GM20431 (cell line): ENCODE data around the gene FLYWCH2.
"Not testable (repeated sequence)": the region's sequence is repeated elsewhere in the genome, so short reads cannot be mapped to it uniquely, and the experiment has no call there.

ENCODE experiments used
- in situ Hi-C: fragments of 300-500 bp; cut with MseI, MboI; formaldehyde crosslinking; loops from one replicate; pipeline ENCODE4 v1.15.0; 2020; ENCODE audit warnings: low sequenced_read_pairs; ENCODE audit not compliant: unreplicated experiment

Gene FLYWCH2

GRCh38 chr16:2931231-2931914 lies 48.4 kb downstream of the FLYWCH2 start:
- in situ Hi-C loops = not testable (repeated sequence)

- in situ Hi-C loops = no loop called here
Measured at GRCh38 chr16:2933136-2933535, 50.1 kb downstream of the FLYWCH2 start.

- in situ Hi-C loops = no loop called here
Measured at GRCh38 chr16:2933701-2934100, 50.7 kb downstream of the FLYWCH2 start.

GRCh38 chr16:2934450-2934849 lies 51.4 kb downstream of the FLYWCH2 start:
- in situ Hi-C loops = no loop called here

GRCh38 chr16:2936436-2937011 lies 53.5 kb downstream of the FLYWCH2 start:
- in situ Hi-C loops = no loop called here

- in situ Hi-C loops = no loop called here
Measured at GRCh38 chr16:2937170-2937569, 54.2 kb downstream of the FLYWCH2 start.

- in situ Hi-C loops = no loop called here
Measured at GRCh38 chr16:2938206-2938605, 55.2 kb downstream of the FLYWCH2 start.

- in situ Hi-C loops = no loop called here
Measured at GRCh38 chr16:2939968-2940367, 57.0 kb downstream of the FLYWCH2 start.

GRCh38 chr16:2942045-2942444 lies 59.0 kb downstream of the FLYWCH2 start:
- in situ Hi-C loops = no loop called here

- in situ Hi-C loops = not testable (repeated sequence)
Measured at GRCh38 chr16:2943716-2944115, 60.7 kb downstream of the FLYWCH2 start.

GRCh38 chr16:2946649-2947048 lies 63.6 kb downstream of the FLYWCH2 start:
- in situ Hi-C loops = no loop called here
